Activated CD8-positive, alpha-beta memory T cell treated with anti-CD3 and anti-CD28 coated beads for 1 hour (primary cell): ENCODE data around the gene ZMYND15.

ENCODE experiments used
- DNase-seq, 2 donors: peaks; one replicate each; pipeline ENCODE4 v3.0.0-alpha.2; 2020; ENCODE audit warnings: low read depth in 1 of 2; ENCODE audit errors: extremely low read depth in 1 of 2

The ZMYND15 gene

DNA sequence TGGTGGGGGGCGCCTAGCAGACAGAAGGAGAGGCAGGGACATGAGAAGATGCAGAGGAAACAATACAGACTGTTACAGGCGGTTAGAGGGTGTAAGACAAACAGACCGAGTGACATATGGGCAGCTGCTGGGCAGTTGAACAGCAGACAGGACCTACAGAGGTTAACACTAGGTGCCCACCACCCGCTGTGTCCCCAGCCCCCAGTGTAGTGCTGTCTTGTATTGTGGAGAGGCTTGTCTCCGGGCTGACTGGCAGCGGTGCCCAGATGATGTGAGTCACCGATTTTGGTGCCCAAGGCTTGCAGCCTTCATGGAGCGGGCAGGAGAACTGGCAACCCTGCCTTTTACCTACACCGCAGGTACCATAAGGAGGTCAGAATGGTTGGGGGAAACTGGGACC, 2.5 kb downstream of the ZMYND15 start:
- DNase-seq, result no peak

DNA sequence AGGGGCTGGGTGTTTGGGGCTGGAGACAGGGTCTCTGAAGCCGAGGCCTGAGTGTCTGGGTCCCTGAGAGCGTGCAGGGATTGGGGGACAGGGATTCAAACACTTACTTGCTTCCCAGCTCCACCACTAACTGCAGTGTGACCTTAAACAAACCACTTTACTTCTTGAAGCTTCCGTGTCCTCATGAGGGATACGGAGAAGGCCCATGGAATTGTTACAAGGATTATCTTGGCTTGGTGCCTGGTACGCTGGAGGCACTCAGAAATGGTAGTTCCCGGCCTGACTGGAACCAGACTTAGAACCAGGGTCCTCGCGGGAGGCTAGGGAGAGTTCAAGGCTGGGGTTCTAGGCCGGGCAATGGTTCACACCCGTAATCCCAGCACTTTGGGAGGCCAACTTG, 3.0 kb downstream of the ZMYND15 start:
- no peak for DNase-seq

DNA sequence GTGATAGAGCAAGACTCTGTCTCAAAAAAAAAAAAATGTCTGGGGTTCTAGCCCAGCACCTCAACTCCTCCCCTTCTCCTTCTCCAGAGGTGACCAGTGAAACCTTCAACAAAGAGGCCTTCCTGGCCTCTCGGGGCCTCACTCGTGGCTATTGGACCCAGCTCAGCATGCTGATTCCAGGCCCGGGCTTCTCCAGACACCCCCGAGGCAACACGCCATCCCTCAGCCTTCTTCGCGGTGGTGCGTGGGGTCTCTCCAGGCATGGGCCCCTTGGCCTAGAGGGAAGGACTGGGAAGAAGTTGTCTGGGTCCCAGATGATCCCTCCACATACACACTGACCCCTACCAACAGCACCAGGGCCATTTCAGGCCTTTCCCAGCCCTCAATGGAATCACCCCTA, 3.6 kb downstream of the ZMYND15 start:
- DNase-seq, result no peak

DNA sequence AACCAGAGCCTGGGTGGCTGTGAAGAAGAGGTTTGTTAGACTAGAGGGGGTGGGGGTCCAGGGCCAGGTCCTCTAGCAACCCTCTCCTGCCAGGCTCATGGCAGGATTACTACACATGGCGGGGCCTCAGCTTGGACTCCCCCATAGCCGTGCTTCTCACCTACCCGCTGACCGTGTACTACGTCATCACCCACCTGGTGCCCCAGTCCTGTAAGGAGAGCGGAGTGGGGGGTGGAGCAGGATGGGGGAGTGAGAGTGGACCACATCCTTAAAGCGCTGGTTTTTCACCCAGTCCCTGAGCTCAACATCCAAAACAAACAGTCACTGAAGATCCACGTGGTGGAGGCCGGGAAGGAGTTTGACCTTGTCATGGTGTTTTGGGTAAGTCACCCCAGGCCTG, 4.3 kb downstream of the ZMYND15 start:
- no peak for DNase-seq

DNA sequence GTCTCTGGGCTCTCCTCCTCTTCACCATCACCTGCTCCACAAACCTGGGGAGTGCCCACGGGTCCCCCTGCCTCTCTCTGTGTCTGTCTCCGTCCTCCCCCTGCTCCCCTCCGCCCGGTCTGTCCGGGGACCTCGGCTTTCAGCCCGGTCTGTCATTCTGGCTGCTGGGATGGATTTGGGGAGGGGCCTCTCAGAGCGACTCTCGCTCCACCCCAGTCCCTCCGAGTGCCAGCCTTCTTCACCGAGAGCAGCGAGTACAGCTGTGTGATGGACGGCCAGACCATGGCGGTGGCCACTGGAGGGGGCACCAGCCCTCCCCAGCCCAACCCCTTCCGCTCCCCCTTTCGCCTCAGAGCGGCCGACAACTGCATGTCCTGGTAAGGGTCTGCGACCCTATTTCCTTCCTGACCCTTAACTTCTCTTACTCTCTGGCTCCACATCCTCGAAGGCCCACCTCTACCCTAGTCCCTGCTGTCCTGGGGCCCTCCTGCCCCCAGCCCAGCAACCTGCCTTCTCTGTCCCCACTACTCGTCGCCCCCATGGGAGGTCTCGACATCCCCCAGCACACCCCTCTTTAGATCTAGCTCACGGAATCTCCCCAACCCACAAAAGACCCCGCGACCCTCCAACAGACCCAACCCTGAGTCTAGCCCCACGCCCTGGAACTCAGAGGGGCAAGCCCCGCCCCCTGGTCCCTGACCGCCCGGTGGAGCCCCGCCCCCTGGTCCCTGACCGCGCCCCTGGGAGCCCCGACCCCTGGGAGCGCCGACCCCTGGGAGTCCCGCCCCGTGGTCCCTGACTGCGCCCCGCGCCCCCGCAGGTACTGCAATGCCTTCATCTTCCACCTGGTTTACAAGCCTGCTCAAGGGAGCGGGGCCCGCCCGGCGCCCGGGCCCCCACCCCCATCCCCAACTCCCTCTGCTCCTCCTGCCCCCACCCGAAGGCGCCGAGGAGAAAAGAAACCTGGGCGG, 5.7 kb downstream of the ZMYND15 start:
- DNase-seq, result no peak

DNA sequence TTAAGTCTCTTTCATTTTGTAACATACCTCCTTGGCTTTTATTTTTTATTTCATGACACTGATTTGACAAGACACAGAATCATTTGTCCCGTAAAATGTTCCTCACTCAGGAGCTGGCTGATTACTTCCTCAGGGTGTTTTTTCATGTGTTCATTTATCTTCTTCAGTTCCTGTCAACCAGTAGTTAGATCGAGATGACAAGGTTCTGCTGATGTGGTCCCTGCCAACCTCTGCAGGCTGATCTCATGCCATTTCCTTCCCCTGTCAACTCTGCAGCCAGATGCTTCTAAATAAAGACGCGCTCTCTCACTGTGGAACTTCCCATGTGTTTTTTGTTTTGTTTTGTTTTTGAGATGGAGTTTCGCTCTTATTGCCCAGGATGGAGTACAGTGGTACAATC, 8.2 kb downstream of the ZMYND15 start:
- DNase-seq, result no peak

DNA sequence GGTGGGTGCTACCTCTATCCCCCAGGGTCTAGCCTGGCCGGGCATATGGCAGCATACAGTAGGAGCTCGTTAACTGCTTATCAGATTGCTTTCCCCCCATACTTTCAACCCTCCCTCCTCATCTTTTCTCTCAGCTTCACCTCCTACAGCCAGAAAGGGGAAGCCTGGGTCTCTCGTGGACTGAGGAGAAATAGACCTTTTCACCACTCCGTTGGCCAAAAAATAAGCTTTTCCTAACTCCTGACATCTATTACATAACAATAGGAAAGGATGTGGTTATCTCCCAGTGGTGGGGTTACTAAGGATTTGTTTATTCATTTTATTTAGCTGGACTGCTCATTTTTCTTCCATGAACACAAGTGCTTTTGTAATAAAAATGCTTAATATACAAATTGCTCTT, 9.1 kb downstream of the ZMYND15 start:
- DNase-seq, result no peak

DNA sequence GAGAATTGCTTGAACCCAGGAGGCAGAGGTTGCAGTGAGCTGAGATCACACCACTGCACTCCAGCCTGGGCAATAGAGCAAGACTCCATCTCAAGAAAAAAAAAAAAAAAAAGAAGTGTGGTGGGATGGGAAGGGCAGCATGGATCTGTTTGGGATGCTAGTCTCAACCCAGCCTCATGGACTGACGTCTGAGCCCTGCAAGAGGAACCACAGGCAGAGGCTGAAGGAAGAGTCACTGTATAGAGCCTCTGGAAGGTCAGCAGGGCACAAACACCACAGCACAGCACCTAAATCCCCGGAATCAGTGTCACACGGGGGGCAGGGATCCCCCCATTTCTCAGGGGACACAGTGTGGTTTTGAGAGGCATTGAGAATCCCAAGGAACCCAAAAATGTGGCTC, 11.0 kb downstream of the ZMYND15 start:
- DNase-seq, result no peak

DNA sequence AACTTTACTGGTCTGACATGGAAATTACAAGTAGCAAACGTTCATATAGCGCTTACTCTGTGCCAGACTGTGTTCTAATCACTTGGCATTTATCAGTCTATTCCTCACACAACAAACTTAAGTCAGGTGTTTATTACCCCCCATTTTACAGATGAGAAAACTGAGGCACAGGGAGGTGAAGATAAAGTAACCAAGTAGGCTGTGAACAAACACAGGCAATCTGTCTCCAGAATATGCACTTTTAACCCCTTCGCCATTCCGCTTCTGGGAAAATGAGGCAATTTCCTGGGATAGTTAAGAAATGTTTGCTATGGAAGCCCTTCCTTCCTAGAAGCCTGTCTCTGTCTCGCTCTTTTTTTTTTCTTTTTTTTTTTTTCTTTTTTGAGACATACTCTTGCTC, 12.3 kb downstream of the ZMYND15 start:
- no peak for DNase-seq

DNA sequence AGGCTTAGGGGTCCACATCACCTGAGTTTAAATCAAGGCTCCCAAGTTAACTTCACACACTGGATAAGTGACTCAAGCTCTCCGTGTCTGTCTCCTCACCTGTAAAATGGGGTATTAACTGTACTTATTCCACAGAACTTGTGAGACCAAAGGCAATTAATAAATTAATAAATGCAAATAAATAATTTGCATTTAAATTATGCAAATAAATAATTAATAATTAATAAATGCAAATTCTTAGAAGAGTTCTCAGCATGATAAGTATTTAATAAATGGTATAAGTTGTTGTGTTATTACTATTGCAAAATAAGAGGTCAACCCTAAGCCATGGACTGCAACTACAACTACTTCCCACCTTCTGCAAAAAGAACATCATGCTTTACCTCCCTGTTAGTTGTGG, 13.8 kb downstream of the ZMYND15 start:
- DNase-seq, result no peak

DNA sequence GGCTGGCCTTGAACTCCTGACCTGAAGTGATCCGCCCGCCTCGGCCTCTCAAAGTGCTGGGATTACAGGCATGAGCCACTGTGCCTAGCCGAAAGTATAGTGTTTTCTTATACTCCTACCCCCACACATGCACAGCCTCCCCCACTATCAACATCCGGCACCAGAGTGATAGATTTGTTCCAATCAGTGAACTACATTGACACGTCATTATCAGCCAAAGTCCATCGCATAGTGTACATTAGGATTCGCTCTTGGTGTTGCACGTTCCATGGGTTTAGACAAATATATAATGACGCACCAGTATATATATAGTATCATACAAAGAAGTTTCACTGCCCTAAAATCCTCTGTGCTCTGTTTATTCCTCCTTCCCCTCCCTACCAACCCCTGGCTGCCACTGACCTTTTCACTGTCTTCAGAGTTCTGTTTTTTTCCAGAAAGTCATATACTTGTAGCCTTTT, 20.2 kb downstream of the ZMYND15 start:
- no peak for DNase-seq

DNA sequence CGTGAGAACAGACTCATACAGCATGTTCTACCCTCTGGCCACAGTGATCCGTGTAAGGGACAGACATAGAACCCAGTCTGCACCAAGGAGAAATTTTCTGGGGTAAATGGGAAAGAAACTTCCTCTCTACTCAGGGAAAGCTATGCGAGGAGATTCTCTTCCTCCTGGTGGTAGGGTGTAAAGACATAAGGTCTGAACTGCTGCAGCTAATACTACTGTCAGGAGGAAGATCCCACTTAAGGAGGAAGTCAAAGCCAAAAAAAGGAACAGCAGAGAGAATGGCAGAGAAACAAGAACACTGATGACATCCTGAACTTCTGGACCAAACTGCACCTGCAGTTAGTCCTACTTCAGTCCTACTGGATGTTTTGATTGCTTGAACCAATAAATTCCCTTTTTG, 25.0 kb downstream of the ZMYND15 start:
- no peak for DNase-seq

DNA sequence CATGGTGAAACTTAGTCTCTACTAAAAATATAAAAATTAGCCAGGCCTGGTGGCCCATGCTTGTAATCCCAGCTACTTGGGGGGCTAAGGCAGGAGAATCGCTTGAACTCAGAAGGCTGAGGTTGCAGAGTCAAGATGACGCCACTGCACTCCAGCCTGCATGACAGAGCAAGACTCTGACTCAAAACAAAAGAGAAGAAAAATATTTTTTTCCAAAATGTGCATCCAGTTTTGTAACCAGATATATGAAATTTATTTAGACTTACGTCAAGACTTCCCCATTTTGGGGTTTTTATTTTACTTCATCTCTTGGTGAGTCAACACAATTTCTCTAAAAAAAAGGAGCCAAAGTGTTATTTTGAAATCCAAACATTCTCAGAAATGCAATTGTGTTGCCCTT, 26.6 kb downstream of the ZMYND15 start:
- no peak for DNase-seq

DNA sequence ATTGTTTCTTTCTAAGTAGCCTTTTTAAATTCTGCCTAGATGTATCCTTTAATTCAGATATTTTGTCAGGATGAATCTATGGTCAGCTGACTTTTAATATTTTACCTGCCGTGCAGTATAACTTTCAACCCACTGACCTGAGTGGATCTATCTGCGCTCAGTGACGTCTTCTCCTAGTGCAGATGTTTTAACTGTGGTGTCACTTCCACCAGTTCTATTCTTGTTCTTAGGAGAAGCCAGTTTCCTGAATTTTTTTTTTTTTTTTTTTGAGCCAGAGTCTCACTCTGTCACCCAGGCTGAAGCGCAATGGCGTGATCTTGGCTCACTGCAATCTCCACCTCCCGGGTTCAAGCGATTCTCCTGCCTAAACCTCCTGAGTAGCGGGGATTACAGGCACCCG, 27.1 kb downstream of the ZMYND15 start:
- no peak for DNase-seq

DNA sequence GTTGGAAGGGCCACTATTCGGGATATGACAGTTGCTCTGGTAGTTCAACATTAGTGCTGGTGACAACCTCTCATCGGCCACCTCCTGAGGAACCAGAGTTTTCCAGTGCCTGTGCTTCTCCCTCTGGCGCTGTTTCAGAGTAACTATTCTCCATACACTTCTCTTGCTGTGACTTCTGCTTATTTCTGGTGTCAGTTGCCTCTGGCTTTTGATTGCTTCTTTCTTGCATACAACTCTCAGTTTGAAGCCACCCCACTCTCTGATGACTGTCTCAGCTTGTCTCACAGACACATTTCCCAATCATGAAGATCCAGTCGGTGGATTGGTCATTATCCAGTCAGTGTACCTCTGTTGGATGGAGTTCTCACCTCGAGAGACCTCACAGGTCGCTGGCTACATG, 28.7 kb downstream of the ZMYND15 start:
- no peak for DNase-seq

DNA sequence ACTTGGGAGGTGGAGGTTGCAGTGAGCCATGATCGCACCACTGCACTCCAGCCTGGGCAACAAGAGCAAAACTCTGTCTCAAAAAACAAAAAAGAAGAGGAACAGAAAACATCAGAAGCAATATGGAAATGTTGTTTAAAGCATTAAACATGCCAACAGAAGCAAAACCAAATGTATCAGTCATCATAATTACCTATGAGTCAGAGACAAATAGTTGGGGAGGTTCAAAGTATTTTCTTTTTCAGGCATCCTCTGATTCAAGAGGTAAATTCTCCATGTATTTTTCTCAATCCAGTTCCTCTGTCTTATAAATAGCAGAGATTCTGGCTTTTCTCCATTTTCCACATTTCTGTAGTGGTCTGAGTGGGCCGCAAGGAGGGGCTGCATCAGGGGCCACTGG, 30.0 kb downstream of the ZMYND15 start:
- DNase-seq, result no peak

DNA sequence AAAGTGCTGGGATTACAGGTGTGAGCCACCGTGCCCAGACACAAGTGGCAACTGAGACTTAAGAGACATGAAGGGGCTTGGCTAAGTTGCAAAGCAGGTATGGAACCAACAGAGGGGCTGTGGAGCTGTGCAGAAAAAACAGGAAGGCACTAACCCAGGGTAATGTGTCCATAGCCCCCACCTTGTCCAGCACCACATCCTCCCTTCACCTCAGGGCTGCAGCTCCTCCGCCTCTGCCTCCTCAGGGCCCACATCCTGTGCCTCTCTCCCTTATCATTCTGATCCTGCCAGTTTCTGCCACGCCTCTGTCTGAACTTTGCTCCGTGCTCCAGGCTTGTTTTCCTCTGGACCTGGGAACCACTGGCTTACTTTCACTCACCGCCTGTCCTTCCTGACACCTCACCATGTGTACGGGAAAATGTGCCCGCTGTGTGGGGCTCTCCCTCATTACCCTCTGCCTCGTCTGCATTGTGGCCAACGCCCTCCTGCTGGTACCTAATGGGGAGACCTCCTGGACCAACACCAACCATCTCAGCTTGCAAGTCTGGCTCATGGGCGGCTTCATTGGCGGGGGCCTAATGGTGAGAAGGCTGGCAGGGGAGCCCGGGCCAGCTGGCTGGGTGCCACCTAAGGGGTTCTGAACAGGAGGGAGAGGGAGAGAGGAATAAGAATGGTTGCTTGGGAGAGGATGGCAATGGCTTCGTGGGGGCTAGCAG, 32.0 kb downstream of the ZMYND15 start, which contains the start of gene TM4SF5:
Gene TM4SF5 (plus strand): TSS at position 368 of the 716 bp plus-strand sequence. CDS start 37 bp downstream, at position 405.
- no peak for DNase-seq

DNA sequence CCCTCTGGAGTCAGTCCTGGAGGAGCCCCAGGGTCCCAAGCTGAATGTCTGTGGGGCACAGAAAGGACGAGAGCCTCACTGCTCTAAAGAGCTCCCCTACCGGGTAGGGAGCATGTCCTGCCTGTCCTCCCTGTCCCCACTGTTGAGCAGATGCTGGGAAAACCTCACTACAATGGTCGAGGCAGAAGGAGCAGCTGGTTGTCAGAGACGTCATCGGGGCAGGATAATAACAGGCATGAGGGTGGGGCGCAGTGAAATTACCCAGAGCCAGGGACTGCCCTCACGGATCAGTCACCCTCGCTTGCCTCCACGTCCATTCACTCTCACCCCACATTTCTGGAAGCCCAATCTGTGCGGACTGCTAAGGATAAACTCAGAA, 32.6 kb downstream of the ZMYND15 start:
- DNase-seq, result no peak

DNA sequence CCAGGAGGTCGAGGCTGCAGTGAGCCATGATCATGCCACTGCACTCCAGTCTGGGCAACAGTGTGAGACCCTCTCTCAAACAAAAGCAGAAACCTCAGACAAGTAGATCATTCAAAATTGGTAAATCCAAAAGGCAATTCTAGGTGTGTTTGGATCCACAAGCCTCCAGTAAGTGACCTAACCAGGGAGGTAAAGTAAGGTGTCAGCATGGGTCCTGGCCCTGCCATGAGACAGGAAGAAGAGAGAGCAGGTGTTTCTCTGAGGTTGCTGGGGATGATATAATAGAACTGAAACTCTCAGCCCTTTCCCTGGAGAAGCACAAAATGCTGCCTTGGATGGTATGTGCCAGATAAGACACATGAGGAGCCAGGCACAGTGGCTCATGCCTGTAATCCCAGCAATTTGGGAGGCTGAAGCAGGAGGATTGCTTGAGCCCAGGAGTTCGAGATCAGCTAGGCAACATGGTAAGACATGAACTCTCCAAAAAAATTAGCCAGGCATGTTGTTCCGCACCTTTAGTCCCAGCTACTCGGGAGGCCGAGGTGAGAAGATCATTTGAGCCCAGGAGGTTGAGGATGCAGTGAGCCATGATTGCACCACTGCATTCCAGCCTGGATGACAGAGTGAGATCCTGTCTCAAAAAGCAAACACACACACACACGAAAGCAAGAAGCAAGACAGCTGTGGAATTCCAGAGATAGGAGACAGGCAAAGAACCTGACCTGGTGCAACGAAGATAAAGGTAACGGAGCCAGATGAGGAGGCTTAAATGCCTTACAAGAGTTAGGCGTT, 38.5 kb downstream of the ZMYND15 start:
- no peak for DNase-seq

DNA sequence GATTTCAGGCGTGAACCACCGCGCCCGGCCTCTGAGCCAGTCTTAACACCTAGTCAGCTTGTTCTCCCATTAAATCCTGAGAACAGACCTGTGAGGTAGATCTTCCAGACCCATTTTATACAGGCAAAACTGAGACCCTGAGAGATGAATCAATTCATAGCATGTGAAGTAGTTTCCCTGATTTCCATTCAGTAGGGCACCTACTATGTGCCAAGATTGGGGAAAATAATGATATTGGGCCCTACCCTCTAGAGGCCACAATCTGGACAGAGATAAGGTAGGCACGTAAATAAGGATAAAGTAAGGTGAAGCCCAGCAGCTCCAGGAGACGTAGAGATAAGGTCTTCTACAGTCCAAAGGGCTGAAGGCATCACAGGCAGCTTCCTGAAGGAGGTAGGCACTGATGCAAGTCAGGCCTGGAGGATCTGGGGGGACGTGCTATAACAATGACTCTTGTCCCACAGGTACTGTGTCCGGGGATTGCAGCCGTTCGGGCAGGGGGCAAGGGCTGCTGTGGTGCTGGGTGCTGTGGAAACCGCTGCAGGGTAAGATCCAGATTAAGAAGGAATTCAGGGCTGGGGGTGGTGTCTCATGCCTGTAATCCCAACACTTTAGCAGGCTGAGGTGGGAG, 40.8 kb downstream of the ZMYND15 start:
- DNase-seq, result no peak

DNA sequence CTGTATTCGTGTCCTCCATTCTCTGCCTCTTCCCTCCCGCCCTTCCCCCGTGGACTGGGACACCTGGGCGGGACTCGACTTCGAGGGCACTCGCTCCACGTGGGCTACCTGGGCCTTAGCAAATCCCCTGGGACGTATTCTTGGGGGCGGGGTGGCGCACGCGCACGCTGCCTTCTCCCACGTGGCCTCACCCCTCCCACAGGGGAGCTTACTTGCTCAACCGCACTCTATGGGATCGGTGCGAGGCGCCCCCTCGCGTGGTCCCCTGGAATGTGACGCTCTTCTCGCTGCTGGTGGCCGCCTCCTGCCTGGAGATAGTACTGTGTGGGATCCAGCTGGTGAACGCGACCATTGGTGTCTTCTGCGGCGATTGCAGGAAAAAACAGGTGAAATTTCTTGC, 43.0 kb downstream of the ZMYND15 start:
- no peak for DNase-seq
